ENCODE results near the gene CUX1. TPM values are rescaled to one million over a fixed set of nuclear protein-coding genes. Genes with fewer than 3 reads are reported as not detected.

CUX1 gene
- total RNA-seq, 1 experiment from 2014 or later, result 64.3 TPM

- ChIA-PET CTCF (interaction anchor here (0.8 kb wide), 1 partner anchor 83 kb away, joined by 3 read pairs; no protein-coding TSS in a partner anchor), POLR2A (interaction anchor here (1.6 kb wide), 1 partner anchor 11 kb away, joined by 4 read pairs; no protein-coding TSS in a partner anchor)
- Mint-ChIP-seq H3K36me3 (peaks cover 17% of the 10 kb centered on the region), H3K4me1 (peaks cover 18% of the 10 kb centered on the region), H3K4me3 (no peak overlapping the region), H3K27ac (no peak overlapping the region), H3K27me3 (ENCODE audit: low read depth) (no peaks in the 10 kb centered on the region), H3K9me3 (no peaks in the 10 kb centered on the region)
- TF ChIP-seq KAT7 (CRISPR knock-in tag; IDR thresholded peaks at IDR 0.05; ENCODE audit: borderline replicate concordance), result no peak
- TF ChIP-seq NR3C1 (CRISPR knock-in tag; conservative IDR thresholded peaks at IDR 0.05; ENCODE audit: low read depth), result no peak
- no peak for TF ChIP-seq NFE2L1 (CRISPR knock-in tag; IDR thresholded peaks at IDR 0.05)
- no peak for TF ChIP-seq FOXK1 (CRISPR knock-in tag; IDR thresholded peaks at IDR 0.05)
- TF ChIP-seq ZNF281 (CRISPR knock-in tag; IDR thresholded peaks at IDR 0.05), result no peak
- TF ChIP-seq ZNF263 (CRISPR knock-in tag; IDR thresholded peaks at IDR 0.05; ENCODE audit: low read depth), result no peak
- TF ChIP-seq, protein P1, sequence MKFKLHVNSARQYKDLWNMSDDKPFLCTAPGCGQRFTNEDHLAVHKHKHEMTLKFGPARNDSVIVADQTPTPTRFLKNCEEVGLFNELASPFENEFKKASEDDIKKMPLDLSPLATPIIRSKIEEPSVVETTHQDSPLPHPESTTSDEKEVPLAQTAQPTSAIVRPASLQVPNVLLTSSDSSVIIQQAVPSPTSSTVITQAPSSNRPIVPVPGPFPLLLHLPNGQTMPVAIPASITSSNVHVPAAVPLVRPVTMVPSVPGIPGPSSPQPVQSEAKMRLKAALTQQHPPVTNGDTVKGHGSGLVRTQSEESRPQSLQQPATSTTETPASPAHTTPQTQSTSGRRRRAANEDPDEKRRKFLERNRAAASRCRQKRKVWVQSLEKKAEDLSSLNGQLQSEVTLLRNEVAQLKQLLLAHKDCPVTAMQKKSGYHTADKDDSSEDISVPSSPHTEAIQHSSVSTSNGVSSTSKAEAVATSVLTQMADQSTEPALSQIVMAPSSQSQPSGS (CRISPR knock-in tag; IDR thresholded peaks at IDR 0.05; ENCODE audit: borderline replicate concordance, low read depth), result no peak
- TF ChIP-seq TCF7 (CRISPR knock-in tag; IDR thresholded peaks at IDR 0.05; ENCODE audit: low read depth), result no peak
- TF ChIP-seq NR2C2 (CRISPR knock-in tag; IDR thresholded peaks at IDR 0.05), result no peak
- TF ChIP-seq SMAD4 (CRISPR knock-in tag; IDR thresholded peaks at IDR 0.05), result no peak
- no peak for TF ChIP-seq ZBTB43 (CRISPR knock-in tag; IDR thresholded peaks at IDR 0.05)
- TF ChIP-seq, protein P2, sequence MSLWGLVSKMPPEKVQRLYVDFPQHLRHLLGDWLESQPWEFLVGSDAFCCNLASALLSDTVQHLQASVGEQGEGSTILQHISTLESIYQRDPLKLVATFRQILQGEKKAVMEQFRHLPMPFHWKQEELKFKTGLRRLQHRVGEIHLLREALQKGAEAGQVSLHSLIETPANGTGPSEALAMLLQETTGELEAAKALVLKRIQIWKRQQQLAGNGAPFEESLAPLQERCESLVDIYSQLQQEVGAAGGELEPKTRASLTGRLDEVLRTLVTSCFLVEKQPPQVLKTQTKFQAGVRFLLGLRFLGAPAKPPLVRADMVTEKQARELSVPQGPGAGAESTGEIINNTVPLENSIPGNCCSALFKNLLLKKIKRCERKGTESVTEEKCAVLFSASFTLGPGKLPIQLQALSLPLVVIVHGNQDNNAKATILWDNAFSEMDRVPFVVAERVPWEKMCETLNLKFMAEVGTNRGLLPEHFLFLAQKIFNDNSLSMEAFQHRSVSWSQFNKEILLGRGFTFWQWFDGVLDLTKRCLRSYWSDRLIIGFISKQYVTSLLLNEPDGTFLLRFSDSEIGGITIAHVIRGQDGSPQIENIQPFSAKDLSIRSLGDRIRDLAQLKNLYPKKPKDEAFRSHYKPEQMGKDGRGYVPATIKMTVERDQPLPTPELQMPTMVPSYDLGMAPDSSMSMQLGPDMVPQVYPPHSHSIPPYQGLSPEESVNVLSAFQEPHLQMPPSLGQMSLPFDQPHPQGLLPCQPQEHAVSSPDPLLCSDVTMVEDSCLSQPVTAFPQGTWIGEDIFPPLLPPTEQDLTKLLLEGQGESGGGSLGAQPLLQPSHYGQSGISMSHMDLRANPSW (CRISPR knock-in tag; conservative IDR thresholded peaks at IDR 0.05; ENCODE audit: low read depth), result no peak
- DNase-seq (ENCODE audit: low spot score) (no peak), ATAC-seq (no peak)
Observed at GRCh38 chr7:102165136-102165535, 347.7 kb downstream of the CUX1 start.

GRCh38 chr7:102167254-102167653, 349.8 kb downstream of the CUX1 start:
- peaks cover 28% of the 10 kb centered on the region for H3K36me3 Mint-ChIP-seq
- H3K27me3 Mint-ChIP-seq (ENCODE audit: low read depth), result no peaks in the 10 kb centered on the region
- ChIA-PET CTCF (no interaction called here), POLR2A (interaction anchor here (0.7 kb wide), 1 partner anchor 514 kb away, joined by 3 read pairs; no protein-coding TSS in a partner anchor)
- no peaks in the 10 kb centered on the region for H3K9me3 Mint-ChIP-seq
- DNase-seq (ENCODE audit: low spot score), result no peak
- peaks cover 19% of the 10 kb centered on the region for H3K4me1 Mint-ChIP-seq
- ATAC-seq, result no peak
- no peak overlapping the region for H3K27ac Mint-ChIP-seq
- no peak overlapping the region for H3K4me3 Mint-ChIP-seq
- TF ChIP-seq JAZF1 (CRISPR knock-in tag; IDR thresholded peaks at IDR 0.05) (no peak), ZNF317 (CRISPR knock-in tag; IDR thresholded peaks at IDR 0.05; ENCODE audit: borderline replicate concordance, low read depth) (no peak), TCF7 (CRISPR knock-in tag; IDR thresholded peaks at IDR 0.05; ENCODE audit: low read depth) (no peak), IRF2 (CRISPR knock-in tag; IDR thresholded peaks at IDR 0.05; ENCODE audit: borderline replicate concordance, low read depth) (no peak), E2F4 (CRISPR knock-in tag; IDR thresholded peaks at IDR 0.05; ENCODE audit: borderline replicate concordance, low read depth) (no peak), ZNF138 (CRISPR knock-in tag; conservative IDR thresholded peaks at IDR 0.05) (no peak), ZBTB43 (CRISPR knock-in tag; IDR thresholded peaks at IDR 0.05) (no peak), PRRX2 (CRISPR knock-in tag; IDR thresholded peaks at IDR 0.05) (no peak), NR1H2 (CRISPR knock-in tag; IDR thresholded peaks at IDR 0.05) (no peak), CBFB (CRISPR knock-in tag; IDR thresholded peaks at IDR 0.05; ENCODE audit: low read depth) (no peak)
